H9 (cell line): ENCODE data around the gene DYNC2H1. TPM values are rescaled to one million over a fixed set of nuclear protein-coding genes. Genes with fewer than 3 reads are reported as not detected.

Experiments
- DNase-seq: peaks from one replicate; pipeline ENCODE4 v3.0.0-alpha.2; 2017
- H2AFZ ChIP-seq: one replicate; pipeline ENCODE4 v1.6.1; 2013; ENCODE audit warnings: mild to moderate bottlenecking, low read length, control low read depth, moderate library complexity
- H2AK5ac ChIP-seq: 2 replicates; pipeline ENCODE4 v1.6.1; 2013; ENCODE audit warnings: low read length, control low read depth, mixed read lengths; ENCODE audit not compliant: insufficient read length
- H2BK120ac ChIP-seq: one replicate; pipeline ENCODE4 v1.6.1; 2013; ENCODE audit warnings: low read depth, mild to moderate bottlenecking, low read length, control low read depth, inconsistent platforms; ENCODE audit not compliant: poor library complexity, severe bottlenecking
- H2BK12ac ChIP-seq: 2 replicates; pipeline ENCODE4 v1.6.1; 2013; ENCODE audit warnings: low read length, control low read depth, mixed read lengths, low read depth; ENCODE audit not compliant: insufficient read length
- H2BK15ac ChIP-seq: 2 replicates; pipeline ENCODE4 v1.6.1; 2013; ENCODE audit warnings: low read depth, low read length, control low read depth
- H2BK20ac ChIP-seq: one replicate; pipeline ENCODE4 v1.6.1; 2013; ENCODE audit warnings: low read depth, mild to moderate bottlenecking, low read length, control low read depth, inconsistent platforms; ENCODE audit not compliant: poor library complexity, severe bottlenecking
- H2BK5ac ChIP-seq: 2 replicates; pipeline ENCODE4 v1.6.1; 2013; ENCODE audit warnings: low read length, control low read depth, mixed read lengths; ENCODE audit not compliant: insufficient read length
- H3K14ac ChIP-seq: 2 replicates; pipeline ENCODE4 v1.6.1; 2013; ENCODE audit warnings: low read length, control low read depth; ENCODE audit not compliant: insufficient read depth
- H3K18ac ChIP-seq: 2 replicates; pipeline ENCODE4 v1.6.1; 2013; ENCODE audit warnings: low read depth, mild to moderate bottlenecking, mixed read lengths, low read length, control low read depth; ENCODE audit not compliant: insufficient read length
- H3K23ac ChIP-seq: 2 replicates; pipeline ENCODE4 v1.6.1; 2013; ENCODE audit warnings: low read length, control low read depth, mixed read lengths, low read depth; ENCODE audit not compliant: insufficient read length
- H3K23me2 ChIP-seq: 2 replicates; pipeline ENCODE4 v1.6.1; 2013; ENCODE audit warnings: low read depth, mild to moderate bottlenecking, mixed read lengths, low read length, control low read depth; ENCODE audit not compliant: insufficient read length, poor library complexity, severe bottlenecking
- H3K27ac ChIP-seq: 2 replicates; pipeline ENCODE4 v1.5.1; 2013; ENCODE audit warnings: low read length, control low read depth, mixed read lengths, low read depth; ENCODE audit not compliant: insufficient read length
- H3K27me3 ChIP-seq: 2 replicates; pipeline ENCODE4 v1.6.1; 2013; ENCODE audit warnings: low read length, control low read depth, inconsistent platforms; ENCODE audit not compliant: insufficient read depth
- H3K4ac ChIP-seq: 2 replicates; pipeline ENCODE4 v1.6.1; 2013; ENCODE audit warnings: low read depth, mild to moderate bottlenecking, control low read depth, inconsistent platforms, low read length, moderate library complexity
- H3K4me1 ChIP-seq: 2 replicates; pipeline ENCODE4 v1.6.1; 2013; ENCODE audit warnings: low read length, control low read depth, inconsistent platforms; ENCODE audit not compliant: insufficient read depth
- H3K4me2 ChIP-seq: 2 replicates; pipeline ENCODE4 v1.6.1; 2013; ENCODE audit warnings: low read length, control low read depth, mixed read lengths; ENCODE audit not compliant: insufficient read length, insufficient read depth
- H3K56ac ChIP-seq: 2 replicates; pipeline ENCODE4 v1.6.1; 2013; ENCODE audit warnings: low read depth, mild to moderate bottlenecking, mixed read lengths, low read length, control low read depth; ENCODE audit not compliant: insufficient read length
- H3K79me1 ChIP-seq: 2 replicates; pipeline ENCODE4 v1.6.1; 2013; ENCODE audit warnings: low read depth, mild to moderate bottlenecking, moderate library complexity, low read length, control low read depth, inconsistent platforms; ENCODE audit not compliant: insufficient read depth, poor library complexity, severe bottlenecking
- H3K79me2 ChIP-seq: 2 replicates; pipeline ENCODE4 v1.6.1; 2013; ENCODE audit warnings: low read length, control low read depth, inconsistent platforms; ENCODE audit not compliant: insufficient read depth
- H3K9ac ChIP-seq: 2 replicates; pipeline ENCODE4 v1.6.1; 2013; ENCODE audit warnings: low read length, control low read depth, mixed read lengths; ENCODE audit not compliant: insufficient read length; ENCODE audit errors: extremely low read depth
- H3K9me3 ChIP-seq: one replicate; pipeline ENCODE4 v1.6.1; 2013; ENCODE audit warnings: low read depth, low read length, inconsistent platforms; ENCODE audit not compliant: control insufficient read depth
- H3T11ph ChIP-seq: one replicate; pipeline ENCODE4 v1.6.1; 2013; ENCODE audit warnings: mild to moderate bottlenecking, low read length, control low read depth, inconsistent platforms
- H4K20me1 ChIP-seq: one replicate; pipeline ENCODE4 v1.6.1; 2013; ENCODE audit not compliant: control insufficient read depth, insufficient read length, insufficient read depth
- H4K5ac ChIP-seq: 2 replicates; pipeline ENCODE4 v1.6.1; 2013; ENCODE audit warnings: low read depth, mild to moderate bottlenecking, mixed read lengths, low read length, control low read depth; ENCODE audit not compliant: insufficient read length
- H4K8ac ChIP-seq: replicated peaks from 2 replicates; pipeline ENCODE4 v1.6.1; 2013; ENCODE audit warnings: low read length, control low read depth, mixed read lengths, low read depth; ENCODE audit not compliant: insufficient read length
- H4K91ac ChIP-seq: 2 replicates; pipeline ENCODE4 v1.6.1; 2013; ENCODE audit warnings: low read depth, mild to moderate bottlenecking, moderate library complexity, mixed read lengths, low read length, control low read depth; ENCODE audit not compliant: insufficient read length
- H3K27ac Mint-ChIP-seq, 3 experiments: 2 replicates in 2 of 3; 3 replicates in 1 of 3; pipeline ENCODE4 v1.8.0; 2020 to 2021; ENCODE audit warnings: mixed read lengths in 3 of 3, mild to moderate bottlenecking in 1 of 3, moderate library complexity in 1 of 3
- H3K27me3 Mint-ChIP-seq: 2 replicates; pipeline ENCODE4 v1.8.0; 2021; ENCODE audit warnings: low read depth, mild to moderate bottlenecking, moderate library complexity, mixed read lengths
- H3K36me3 Mint-ChIP-seq, 3 experiments: 2 replicates in 2 of 3; 3 replicates in 1 of 3; pipeline ENCODE4 v1.8.0; 2020 to 2021; ENCODE audit warnings: low read depth in 3 of 3, mixed read lengths in 3 of 3; ENCODE audit not compliant: insufficient read depth in 1 of 3
- H3K4me1 Mint-ChIP-seq, 2 experiments: 2 replicates each; pipeline ENCODE4 v1.8.0; 2020; ENCODE audit warnings: mixed read lengths in 2 of 2
- H3K4me3 Mint-ChIP-seq, 2 experiments: 2 replicates in 1 of 2; 3 replicates in 1 of 2; pipeline ENCODE4 v1.8.0; 2020 to 2021; ENCODE audit warnings: mild to moderate bottlenecking in 2 of 2, mixed read lengths in 2 of 2, moderate library complexity in 1 of 2
- H3K9me3 Mint-ChIP-seq, 2 experiments: 2 replicates in 1 of 2; 3 replicates in 1 of 2; pipeline ENCODE4 v1.8.0; 2020; ENCODE audit warnings: mild to moderate bottlenecking in 2 of 2, mixed read lengths in 2 of 2, moderate library complexity in 1 of 2
- total RNA-seq: library from RNA; stranded (reverse); gene quantifications from 2 replicates; pipeline ENCODE4 v1.2.1, GENCODE V29; 2021
- TF ChIP-seq, protein P1 (sequence below): fragments of 200-600 bp; sonication (generic); conservative IDR thresholded peaks from 3 replicates; pipeline ENCODE4 v1.8.0; 2021; ENCODE audit warnings: antibody characterized with exemption, mild to moderate bottlenecking

Gene DYNC2H1
- total RNA-seq, 1 experiment from 2014 or later: 13.2 TPM

GRCh38 chr11:103384652-103385051 lies 275.4 kb downstream of the DYNC2H1 start:
- H2AFZ ChIP-seq: no peak overlapping the region
- no peak overlapping the region for H3K23ac ChIP-seq
- Mint-ChIP-seq H3K27ac (no peak overlapping the region), H3K9me3 (peaks cover 0 to 3% of the 10 kb centered on the region in 2 experiments; a peak in 2 of 5 replicates), H3K36me3 (no peaks in the 10 kb centered on the region; a peak in 4 of 7 replicates), H3K4me1 (no peaks in the 10 kb centered on the region), H3K27me3 (no peaks in the 10 kb centered on the region), H3K4me3 (no peak overlapping the region)
- H3T11ph ChIP-seq: no peak overlapping the region
- H3K9ac ChIP-seq: no peak overlapping the region
- no peak overlapping the region for H3K4ac ChIP-seq
- no peak overlapping the region for H2AK5ac ChIP-seq
- TF ChIP-seq, protein P1, sequence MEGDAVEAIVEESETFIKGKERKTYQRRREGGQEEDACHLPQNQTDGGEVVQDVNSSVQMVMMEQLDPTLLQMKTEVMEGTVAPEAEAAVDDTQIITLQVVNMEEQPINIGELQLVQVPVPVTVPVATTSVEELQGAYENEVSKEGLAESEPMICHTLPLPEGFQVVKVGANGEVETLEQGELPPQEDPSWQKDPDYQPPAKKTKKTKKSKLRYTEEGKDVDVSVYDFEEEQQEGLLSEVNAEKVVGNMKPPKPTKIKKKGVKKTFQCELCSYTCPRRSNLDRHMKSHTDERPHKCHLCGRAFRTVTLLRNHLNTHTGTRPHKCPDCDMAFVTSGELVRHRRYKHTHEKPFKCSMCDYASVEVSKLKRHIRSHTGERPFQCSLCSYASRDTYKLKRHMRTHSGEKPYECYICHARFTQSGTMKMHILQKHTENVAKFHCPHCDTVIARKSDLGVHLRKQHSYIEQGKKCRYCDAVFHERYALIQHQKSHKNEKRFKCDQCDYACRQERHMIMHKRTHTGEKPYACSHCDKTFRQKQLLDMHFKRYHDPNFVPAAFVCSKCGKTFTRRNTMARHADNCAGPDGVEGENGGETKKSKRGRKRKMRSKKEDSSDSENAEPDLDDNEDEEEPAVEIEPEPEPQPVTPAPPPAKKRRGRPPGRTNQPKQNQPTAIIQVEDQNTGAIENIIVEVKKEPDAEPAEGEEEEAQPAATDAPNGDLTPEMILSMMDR: no peak
- no peak overlapping the region for H3K4me2 ChIP-seq
- no peak for DNase-seq
- H3K79me1 ChIP-seq: no peaks in the 10 kb centered on the region
- H4K20me1 ChIP-seq: no peaks in the 10 kb centered on the region
- no peak overlapping the region for H4K8ac ChIP-seq
- no peak overlapping the region for H4K91ac ChIP-seq
- no peaks in the 10 kb centered on the region for H3K79me2 ChIP-seq
- no peaks in the 10 kb centered on the region for H3K9me3 ChIP-seq
- H2BK5ac ChIP-seq: no peak overlapping the region
- no peak overlapping the region for H2BK20ac ChIP-seq
- H4K5ac ChIP-seq: no peak overlapping the region
- H3K56ac ChIP-seq: no peak overlapping the region
- H3K4me1 ChIP-seq: no peaks in the 10 kb centered on the region
- no peaks in the 10 kb centered on the region for H3K27me3 ChIP-seq
- H2BK15ac ChIP-seq: no peak overlapping the region
- H2BK12ac ChIP-seq: no peak overlapping the region
- no peak overlapping the region for H3K27ac ChIP-seq
- H3K18ac ChIP-seq: no peak overlapping the region
- H3K14ac ChIP-seq: no peak overlapping the region
- H2BK120ac ChIP-seq: no peak overlapping the region
- no peaks in the 10 kb centered on the region for H3K23me2 ChIP-seq
